HCT116 (cell line): ENCODE results near the gene AMDHD2. TPM values are rescaled to one million over a fixed set of nuclear protein-coding genes. Genes with fewer than 3 reads are reported as not detected.

Experiments used
- ATAC-seq: fragments of 200-7000 bp; cut with Tn5 transposase; 2 replicates; pipeline ENCODE4 v1.9.1; 2020; ENCODE audit warnings: mild to moderate bottlenecking, moderate library complexity
- BruUV-seq: library from RNA; stranded (reverse); fragments of 400-500 nt; replicated peaks from 2 replicates; lab custom pipeline; 2021; lab: Mats Ljungman, UMichigan
- CTCF ChIA-PET: fragments of 300-600 bp; sonication (Branson Sonifier 250); formaldehyde crosslinking; loops from one replicate; lab custom pipeline; 2021; ENCODE audit warnings: antibody characterized with exemption; lab: Charles Lee
- POLR2A ChIA-PET: fragments of 300-600, 350-600 bp; sonication (Branson Sonifier 250); formaldehyde crosslinking; loops from one replicate; lab custom pipeline; 2021; ENCODE audit warnings: antibody characterized with exemption; lab: Charles Lee
- RAD21 ChIA-PET, 2 experiments: fragments of 300-600 bp; sonication (Branson Sonifier 250); formaldehyde crosslinking; loops; one replicate each; lab custom pipeline; 2023; ENCODE audit warnings: low total read pairs in 2 of 2; ENCODE audit not compliant: uncharacterized antibody in 2 of 2, unreplicated experiment in 2 of 2, low non-redundant PET in 1 of 2; lab: Charles Lee
- DNase-seq: peaks from one replicate; pipeline ENCODE4 v3.0.0-alpha.2; 2010; ENCODE audit warnings: low read depth, low spot score
- H2AFZ ChIP-seq: fragments of 200-600 bp; shearing (Covaris generic), sonication (generic); 2 replicates; pipeline ENCODE4 v1.6.1; 2017; ENCODE audit warnings: low read depth, mixed run types, mixed read lengths, antibody characterized with exemption, low read length; ENCODE audit not compliant: poor library complexity, severe bottlenecking
- H3K27ac ChIP-seq: 2 replicates; pipeline ENCODE4 v1.5.1; 2012; ENCODE audit warnings: low read depth, low read length
- H3K27me3 ChIP-seq: fragments of 200-600 bp; sonication (generic); 2 replicates; pipeline ENCODE4 v1.6.1; 2016; ENCODE audit warnings: mixed run types, low read length, mixed read lengths; ENCODE audit not compliant: insufficient read depth
- H3K36me3 ChIP-seq, 2 experiments: fragments of 200-500 bp in 1 of 2; fragments of 200-600 bp in 1 of 2; sonication (Bioruptor generic) in 1 of 2; sonication (generic) in 1 of 2; 2 replicates each; pipeline versions ENCODE4 v1.5.1 to v1.6.1; 2014 to 2016; ENCODE audit warnings: low read length in 2 of 2, inconsistent platforms in 1 of 2, mixed read lengths in 1 of 2, mixed run types in 1 of 2; ENCODE audit not compliant: insufficient read depth in 2 of 2, control insufficient read depth in 1 of 2
- H3K4me1 ChIP-seq, 2 experiments: fragments of 200-600 bp in 1 of 2; sonication (generic) in 1 of 2; 2 replicates each; pipeline versions ENCODE4 v1.5.1 to v1.6.1; 2012 to 2017; ENCODE audit warnings: low read length in 2 of 2, inconsistent platforms in 1 of 2, mild to moderate bottlenecking in 1 of 2, mixed read lengths in 1 of 2, mixed run types in 1 of 2, moderate library complexity in 1 of 2; ENCODE audit not compliant: insufficient read depth in 2 of 2, control insufficient read depth in 1 of 2
- H3K4me2 ChIP-seq: fragments of 200-600 bp; sonication (generic); 2 replicates; pipeline ENCODE4 v1.6.1; 2017; ENCODE audit warnings: mixed run types, low read length, mixed read lengths
- H3K4me3 ChIP-seq, 2 experiments: fragments of 200-600 bp in 1 of 2; sonication (generic) in 1 of 2; replicated peaks in 1 of 2; 2 replicates each; pipeline ENCODE4 v1.5.1; 2011 to 2016; ENCODE audit warnings: low read length in 2 of 2, control low read depth in 1 of 2, low read depth in 1 of 2, mild to moderate bottlenecking in 1 of 2, mixed read lengths in 1 of 2, mixed run types in 1 of 2
- H3K79me2 ChIP-seq: fragments of 200-600 bp; sonication (generic); 2 replicates; pipeline ENCODE4 v1.6.1; 2017; ENCODE audit warnings: mild to moderate bottlenecking, mixed run types, low read length, moderate library complexity, mixed read lengths; ENCODE audit not compliant: insufficient read depth
- H3K9ac ChIP-seq: fragments of 200-600 bp; sonication (generic); 2 replicates; pipeline ENCODE4 v1.6.1; 2016; ENCODE audit warnings: low read length, mixed read lengths
- H3K9me2 ChIP-seq: fragments of 200-600 bp; sonication (generic), shearing (Covaris generic); 2 replicates; pipeline ENCODE4 v1.6.1; 2017; ENCODE audit warnings: mixed run types, mild to moderate bottlenecking, moderate library complexity; ENCODE audit not compliant: insufficient read depth
- H3K9me3 ChIP-seq, 2 experiments: fragments of 200-500 bp in 1 of 2; fragments of 200-600 bp in 1 of 2; sonication (Bioruptor generic) in 1 of 2; sonication (generic) in 1 of 2; 2 replicates each; pipeline ENCODE4 v1.6.1; 2014 to 2017; ENCODE audit warnings: low read length in 2 of 2, mixed read lengths in 2 of 2, inconsistent platforms in 1 of 2, low read depth in 1 of 2, mild to moderate bottlenecking in 1 of 2, mixed run types in 1 of 2, moderate library complexity in 1 of 2; ENCODE audit not compliant: control insufficient read depth in 1 of 2, insufficient read depth in 1 of 2
- H4K20me1 ChIP-seq: fragments of 200-600 bp; sonication (generic), shearing (Covaris generic); 2 replicates; pipeline ENCODE4 v1.6.1; 2017; ENCODE audit warnings: mixed run types, mild to moderate bottlenecking, moderate library complexity; ENCODE audit not compliant: insufficient read depth
- CBX3 ChIP-seq: IDR thresholded peaks from 2 replicates; pipeline ENCODE4 v1.6.1; 2012; ENCODE audit warnings: low read depth
- CTCF ChIP-seq, 3 experiments: fragments of 200-600 bp in 1 of 3; sonication (generic) in 1 of 3; IDR thresholded peaks in 2 of 3; conservative IDR thresholded peaks in 1 of 3; 2 replicates each; pipeline ENCODE4 v1.5.1; 2012 to 2017; ENCODE audit warnings: low read depth in 2 of 3, low read length in 2 of 3, antibody characterized with exemption in 1 of 3, borderline replicate concordance in 1 of 3, control low read depth in 1 of 3, mild to moderate bottlenecking in 1 of 3, mixed read lengths in 1 of 3, mixed run types in 1 of 3, moderate library complexity in 1 of 3; ENCODE audit not compliant: insufficient read depth in 1 of 3
- ELF1 ChIP-seq: IDR thresholded peaks from 2 replicates; pipeline ENCODE4 v1.6.1; 2012; ENCODE audit warnings: low read depth, borderline replicate concordance
- EZH2 ChIP-seq: fragments of 200-600 bp; sonication (generic); IDR thresholded peaks from 2 replicates; pipeline ENCODE4 v1.6.1; 2017; ENCODE audit warnings: antibody characterized with exemption, mixed run types
- EZH2phosphoT487 ChIP-seq: fragments of 200-600 bp; IDR thresholded peaks from 2 replicates; pipeline ENCODE4 v1.6.1; 2018; ENCODE audit warnings: antibody characterized with exemption, borderline replicate concordance
- FOSL1 ChIP-seq: IDR thresholded peaks from 2 replicates; pipeline ENCODE4 v1.6.1; 2012; ENCODE audit warnings: low read depth
- MAX ChIP-seq: IDR thresholded peaks from 2 replicates; pipeline ENCODE4 v1.6.1; 2012
- RAD21 ChIP-seq: IDR thresholded peaks from 2 replicates; pipeline ENCODE4 v1.6.1; 2012; ENCODE audit warnings: low read depth, mild to moderate bottlenecking
- intact Hi-C: fragments of 100-400 bp; cut with micrococcal nuclease; formaldehyde crosslinking; loops from 2 replicates; pipeline ENCODE4 v1.10.0; 2022
- total RNA-seq: library from RNA; stranded (reverse); gene quantifications from one replicate; pipeline ENCODE4 v1.2.1, GENCODE V29; 2021; ENCODE audit not compliant: unreplicated experiment
- TF ChIP-seq, protein P1 (sequence below): IDR thresholded peaks from 2 replicates; pipeline ENCODE4 v1.6.1; 2012

The AMDHD2 gene
- total RNA-seq, 1 experiment from 2014 or later, result 42.9 TPM

DNA sequence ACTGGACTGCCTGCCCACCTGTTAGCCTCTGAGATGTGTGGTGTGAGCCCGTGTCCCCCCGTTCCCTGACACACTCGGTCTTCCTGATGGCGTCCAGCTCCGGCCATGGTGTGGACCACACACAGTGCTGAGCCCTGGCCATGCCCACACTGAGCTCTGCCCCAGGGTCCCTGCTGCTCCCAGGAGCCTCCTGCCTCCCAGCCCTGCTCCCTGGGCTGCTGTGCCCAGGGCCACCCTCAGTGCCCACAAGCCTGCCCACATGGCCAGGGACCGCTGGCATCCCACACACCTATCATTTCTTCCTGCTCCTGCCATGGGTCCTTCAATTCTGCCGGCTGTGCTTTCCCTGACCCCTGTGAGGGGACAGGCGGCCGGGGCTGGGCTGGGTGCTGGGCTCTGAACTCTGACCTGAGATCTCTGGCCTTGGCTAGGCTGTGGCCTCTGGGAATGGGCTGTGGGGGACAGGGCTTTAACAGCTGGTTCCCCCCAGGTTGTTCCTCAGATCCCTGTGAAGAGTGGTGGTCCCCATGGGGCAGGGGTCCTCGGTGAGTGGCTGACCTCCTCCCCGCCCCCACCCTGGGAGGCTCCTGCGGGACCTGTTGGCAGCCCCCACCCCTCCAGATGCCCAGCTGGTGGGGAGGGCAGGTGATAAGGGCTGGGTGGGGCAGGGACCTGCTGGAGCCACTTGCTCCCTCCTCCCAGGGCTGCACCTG is 7.1 kb downstream of the AMDHD2 start (continued):
- no peak for TF ChIP-seq RAD21
- TF ChIP-seq, protein P1, sequence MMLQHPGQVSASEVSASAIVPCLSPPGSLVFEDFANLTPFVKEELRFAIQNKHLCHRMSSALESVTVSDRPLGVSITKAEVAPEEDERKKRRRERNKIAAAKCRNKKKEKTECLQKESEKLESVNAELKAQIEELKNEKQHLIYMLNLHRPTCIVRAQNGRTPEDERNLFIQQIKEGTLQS, result no peak

- POLR2A ChIA-PET, result no interaction called here
These were observed 7.6 kb downstream of the AMDHD2 start for GRCh38 chr16:2527784-2528100.

More at GRCh38 chr16:2527784-2528100, 7.6 kb downstream of the AMDHD2 start:
- Histone ChIP-seq H3K79me2 (peaks cover 18% of the 10 kb centered on the region), H3K4me2 (no peak overlapping the region), H3K36me3 (peaks cover 12 to 40% of the 10 kb centered on the region in 2 experiments; a peak in 3 of 4 replicates), H3K27me3 (no peaks in the 10 kb centered on the region), H3K4me1 (peaks cover 0 to 19% of the 10 kb centered on the region in 2 experiments; a peak in 2 of 4 replicates), H3K9ac (no peak overlapping the region), H3K9me3 (no peaks in the 10 kb centered on the region), H2AFZ (no peak overlapping the region), H4K20me1 (no peaks in the 10 kb centered on the region), H3K9me2 (no peaks in the 10 kb centered on the region), H3K4me3 (no peak overlapping the region), H3K27ac (no peak overlapping the region)
- ATAC-seq (no peak), DNase-seq (no peak)
- RAD21 ChIA-PET, result no interaction called here
- CTCF ChIA-PET, result no interaction called here
- no TSS peak for BruUV-seq
- intact Hi-C loops, result no loop called here
- no peak for TF ChIP-seq FOSL1
- no peak for TF ChIP-seq CBX3
- TF ChIP-seq EZH2, result no peak
- no peak for TF ChIP-seq ELF1
- no peak for TF ChIP-seq EZH2phosphoT487
- no peak for TF ChIP-seq MAX
- TF ChIP-seq CTCF (IDR thresholded peaks at IDR 0.05 in 2 of 3, conservative IDR thresholded peaks at IDR 0.05 in 1 of 3; ENCODE audit: borderline replicate concordance in 1 of 3, insufficient read depth in 1 of 3, low read depth in 2 of 3, low read length in 2 of 3), result no peak
- TF ChIP-seq, protein P1, result no peak
